CD4-positive, alpha-beta T cell treated with Interferon alpha-2 for 1 hour (primary cell): ENCODE data around the gene ASXL1.
"Not testable (repeated sequence)": the region's sequence is repeated elsewhere in the genome, so short reads cannot be mapped to it uniquely, and the experiment has no call there.

Experiments
- DNase-seq, 2 donors: peaks; one replicate each; pipeline ENCODE4 v3.0.0-alpha.2; 2020 to 2022

The ASXL1 gene

GRCh38 chr20:32337937-32338661 lies 20.0 kb upstream of the ASXL1 start:
- no peak for DNase-seq

- no peak for DNase-seq
These were observed 19.5 kb upstream of the ASXL1 start for GRCh38 chr20:32338665-32339064.

- DNase-seq: no peak
These were observed 19.0 kb upstream of the ASXL1 start for GRCh38 chr20:32339116-32339515.

- not testable (repeated sequence) for DNase-seq
These were observed 17.1 kb upstream of the ASXL1 start for GRCh38 chr20:32341053-32341452.

GRCh38 chr20:32343439-32343838 lies 14.7 kb upstream of the ASXL1 start:
- no peak for DNase-seq

GRCh38 chr20:32344835-32345506 lies 13.2 kb upstream of the ASXL1 start:
- no peak for DNase-seq

GRCh38 chr20:32348207-32348606 lies 9.9 kb upstream of the ASXL1 start:
- no peak for DNase-seq

- DNase-seq: no peak
These were observed 7.7 kb upstream of the ASXL1 start for GRCh38 chr20:32350421-32350820.

- no peak for DNase-seq
These were observed 5.9 kb upstream of the ASXL1 start for GRCh38 chr20:32352121-32352720.

- no peak for DNase-seq
These were observed 4.2 kb upstream of the ASXL1 start for GRCh38 chr20:32353848-32354496.

GRCh38 chr20:32354592-32355416 lies 3.3 kb upstream of the ASXL1 start:
- no peak for DNase-seq

GRCh38 chr20:32355417-32355841 lies 2.7 kb upstream of the ASXL1 start:
- no peak for DNase-seq

GRCh38 chr20:32355907-32356621 lies 2.1 kb upstream of the ASXL1 start:
- DNase-seq: not testable (repeated sequence)

GRCh38 chr20:32356622-32357374 lies 1.3 kb upstream of the ASXL1 start:
- no peak for DNase-seq

GRCh38 chr20:32357375-32357868 lies 709 bp upstream of the ASXL1 start:
- DNase-seq: no peak

GRCh38 chr20:32358632-32358882 lies 426 bp downstream of the ASXL1 start:
- no peak for DNase-seq

- peak; percentile 70 to 79 for DNase-seq
These were observed 927 bp downstream of the ASXL1 start for GRCh38 chr20:32358883-32359632.

- DNase-seq: peak in 1 of 2 donors; percentile 36
These were observed 1.7 kb downstream of the ASXL1 start for GRCh38 chr20:32359633-32360332.

- no peak for DNase-seq
These were observed 2.2 kb downstream of the ASXL1 start for GRCh38 chr20:32360333-32360634.

GRCh38 chr20:32362901-32363364 lies 4.8 kb downstream of the ASXL1 start:
- DNase-seq: peak in 1 of 2 donors; percentile 39
